Measurements from ENCODE around the gene CHCHD3.

- TF ChIP-seq CTCF (IDR thresholded peaks at IDR 0.05) (no peak), EZH2 (IDR thresholded peaks at IDR 0.05) (no peak), EZH2phosphoT487 (IDR thresholded peaks at IDR 0.05) (no peak)
These were observed 184.7 kb downstream of the CHCHD3 start for GRCh38 chr7:132897093-132897687.
